GM21529 (cell line): ENCODE measurements around the gene ZNF280A.
"Not testable (repeated sequence)": the region's sequence is repeated elsewhere in the genome, so short reads cannot be mapped to it uniquely, and the experiment has no call there.

ENCODE experiments used
- ATAC-seq: cut with Tn5 transposase; IDR thresholded peaks from one replicate; pipeline ENCODE4 v1.9.1; 2021; ENCODE audit not compliant: unreplicated experiment

Gene ZNF280A

GRCh38 chr22:22514431-22514830 is 5.6 kb downstream of the ZNF280A start:
- ATAC-seq, result not testable (repeated sequence)

DNA sequence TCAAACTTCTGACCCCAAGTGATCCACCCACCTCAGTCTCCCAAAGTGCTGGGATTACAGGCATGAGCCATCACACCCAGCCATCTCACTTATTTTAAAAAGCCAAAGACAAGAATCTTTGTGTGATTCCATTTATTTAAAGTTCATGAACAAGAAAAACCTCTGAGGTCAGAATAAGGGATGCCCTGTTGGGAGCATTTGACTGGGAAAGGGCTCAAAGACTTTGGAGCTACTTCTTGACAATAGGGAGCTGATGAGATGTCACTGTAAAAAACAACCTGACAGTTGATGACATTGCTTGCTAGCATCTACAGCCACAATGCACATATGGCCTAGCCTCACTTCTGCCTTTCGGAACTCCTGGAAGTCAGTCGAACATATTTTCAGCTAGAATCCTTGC is 6.5 kb downstream of the ZNF280A start:
- ATAC-seq, result no peak

GRCh38 chr22:22512951-22513350 is 7.1 kb downstream of the ZNF280A start:
- no peak for ATAC-seq

GRCh38 chr22:22510833-22511232 is 9.2 kb downstream of the ZNF280A start:
- ATAC-seq, result not testable (repeated sequence)

DNA sequence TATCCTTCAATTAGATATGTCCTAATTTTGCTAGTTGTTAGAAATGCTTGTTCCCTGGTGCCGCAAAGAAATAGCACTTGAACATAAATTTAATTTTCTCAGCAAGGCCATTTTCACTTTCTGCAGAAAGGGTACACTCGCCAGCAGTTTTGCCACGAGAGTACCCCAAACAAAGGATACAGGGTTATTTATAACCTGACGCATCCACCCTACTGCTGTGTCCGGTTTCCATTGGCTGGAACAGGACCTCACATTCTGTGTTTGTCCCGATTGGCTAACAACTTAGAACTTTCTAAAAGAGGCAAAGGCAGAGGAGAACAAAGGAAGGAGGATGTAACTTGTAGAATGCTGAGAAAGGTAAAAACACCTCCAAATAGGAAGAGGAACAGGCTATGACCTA is 10.2 kb downstream of the ZNF280A start:
- ATAC-seq, result not testable (repeated sequence)

DNA sequence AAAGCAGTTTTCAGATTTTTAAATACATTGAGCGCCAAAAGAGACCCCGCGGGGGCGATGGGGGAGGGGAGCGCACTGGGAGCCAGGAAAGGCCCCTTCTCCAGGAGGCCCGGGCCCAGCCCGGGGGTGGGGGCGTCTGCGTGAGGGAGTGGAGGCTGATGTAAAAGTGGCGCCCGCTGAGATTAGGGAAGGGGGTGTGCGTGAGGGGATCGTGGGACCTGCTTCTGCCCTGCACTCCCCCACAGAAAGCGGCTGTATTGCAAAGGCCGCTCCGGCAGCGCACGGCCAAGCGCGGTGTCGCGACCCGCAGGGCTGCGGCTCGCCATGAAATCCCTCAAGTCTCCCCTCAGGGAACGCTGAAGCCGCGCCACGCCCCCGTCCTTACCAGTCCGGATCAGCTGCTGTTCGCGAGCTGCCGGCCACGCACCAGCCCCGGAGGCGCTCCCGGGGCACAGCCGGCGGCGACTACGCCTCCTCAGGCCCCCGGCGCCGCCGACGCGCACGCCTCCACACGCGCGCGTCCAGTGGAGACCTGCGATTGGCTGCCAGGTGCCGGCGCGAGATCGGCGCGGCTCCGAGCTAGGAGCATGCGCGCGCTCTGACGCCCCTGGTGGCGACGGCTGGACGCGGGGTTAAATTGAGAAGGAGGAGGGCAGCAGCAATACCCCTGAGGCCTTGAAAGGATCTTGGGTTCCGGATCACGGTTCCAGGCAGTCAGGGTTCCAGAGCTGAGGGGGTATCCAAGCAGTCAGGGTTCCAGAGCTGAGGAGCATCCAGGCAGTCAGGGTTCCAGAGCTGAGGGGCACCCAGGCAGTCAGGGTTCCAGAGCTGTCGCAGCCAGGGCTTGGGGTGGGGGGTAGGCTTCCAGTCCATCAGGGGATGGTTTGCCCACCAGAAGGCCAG is 11.5 kb downstream of the ZNF280A start, which contains the start of gene ZNF280B:
ZNF280B (minus strand) TSS at position 469 of the 903 bp plus-strand sequence. CDS start 19,344 bp downstream, outside the sequence.
- ATAC-seq, result peak; percentile 90

GRCh38 chr22:22507743-22508273 is 12.3 kb downstream of the ZNF280A start:
- peak; percentile 17 for ATAC-seq

DNA sequence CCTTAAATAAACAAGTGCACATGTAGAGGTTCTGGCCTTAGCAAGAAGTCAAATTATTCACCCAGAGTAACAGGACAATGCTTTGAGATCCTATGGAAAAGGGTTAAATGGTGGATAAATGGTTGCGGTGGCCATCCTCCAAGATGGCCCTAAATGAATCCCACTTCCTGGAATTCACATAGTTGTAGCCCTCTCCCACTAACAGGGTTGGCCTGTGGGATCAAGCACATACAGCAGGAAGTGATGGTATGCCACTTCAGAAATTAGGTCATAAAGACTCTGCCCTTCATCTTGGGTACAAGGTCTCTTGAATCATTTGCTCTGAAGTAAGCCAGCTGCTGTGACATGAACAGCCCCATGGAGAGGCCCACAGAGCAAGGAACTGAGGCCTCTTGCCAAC is 13.3 kb downstream of the ZNF280A start:
- ATAC-seq, result no peak

DNA sequence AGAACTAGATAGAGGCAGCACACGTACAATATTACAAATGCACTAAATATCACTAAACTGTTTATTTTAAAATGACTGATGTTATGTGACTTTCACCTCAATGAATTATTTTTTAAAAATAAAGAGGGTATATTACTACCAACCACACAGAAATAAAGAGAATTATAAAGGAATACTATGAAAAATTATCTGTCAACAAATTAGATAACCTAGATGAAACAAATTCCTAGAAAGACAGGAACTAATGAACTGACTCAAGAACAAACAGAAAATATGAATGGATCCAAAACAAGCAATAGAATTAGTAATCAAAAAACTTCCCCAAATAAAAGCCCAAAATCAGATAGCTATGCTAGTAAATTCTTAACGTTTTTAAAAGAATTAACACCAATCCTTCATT is 21.8 kb downstream of the ZNF280A start:
- no peak for ATAC-seq

GRCh38 chr22:22491589-22491988 is 28.5 kb downstream of the ZNF280A start:
- ATAC-seq, result not testable (repeated sequence)

- no peak for ATAC-seq
Measured at GRCh38 chr22:22488736-22489135, 31.3 kb downstream of the ZNF280A start.

DNA sequence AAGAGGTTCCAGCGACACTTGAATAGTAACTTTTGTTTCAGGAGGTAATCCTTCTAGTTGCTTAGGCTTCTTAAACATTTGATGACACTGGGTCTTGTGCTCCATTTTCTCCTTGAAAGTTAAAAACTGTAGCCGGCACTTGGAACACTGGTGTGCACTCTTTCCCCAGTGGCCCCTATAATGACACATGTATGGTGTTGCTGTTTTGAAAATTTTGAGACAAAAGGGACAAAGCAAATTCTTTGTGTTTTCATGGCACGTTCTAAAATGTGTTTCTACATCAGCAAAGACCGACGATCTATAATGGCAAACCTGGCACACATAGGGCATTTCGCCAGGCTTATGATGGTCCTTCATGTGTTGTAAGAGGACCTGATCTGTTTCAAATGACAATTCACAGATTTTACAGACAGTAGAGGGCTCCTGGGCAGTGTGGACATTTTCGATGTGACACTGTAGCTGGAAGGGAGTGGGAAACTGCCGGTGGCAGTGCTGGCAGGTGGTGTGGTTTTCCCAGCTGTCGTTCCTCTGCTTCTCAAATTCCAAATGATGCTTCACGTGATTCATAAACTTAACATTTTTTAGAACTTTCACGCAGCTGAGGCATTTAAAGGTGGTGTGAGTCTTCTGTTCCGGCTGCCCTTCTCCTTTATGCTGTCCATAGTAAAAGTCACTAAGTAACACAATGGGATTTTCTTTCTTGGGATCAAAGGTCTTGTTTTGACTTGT is 32.0 kb downstream of the ZNF280A start:
- ATAC-seq, result no peak

DNA sequence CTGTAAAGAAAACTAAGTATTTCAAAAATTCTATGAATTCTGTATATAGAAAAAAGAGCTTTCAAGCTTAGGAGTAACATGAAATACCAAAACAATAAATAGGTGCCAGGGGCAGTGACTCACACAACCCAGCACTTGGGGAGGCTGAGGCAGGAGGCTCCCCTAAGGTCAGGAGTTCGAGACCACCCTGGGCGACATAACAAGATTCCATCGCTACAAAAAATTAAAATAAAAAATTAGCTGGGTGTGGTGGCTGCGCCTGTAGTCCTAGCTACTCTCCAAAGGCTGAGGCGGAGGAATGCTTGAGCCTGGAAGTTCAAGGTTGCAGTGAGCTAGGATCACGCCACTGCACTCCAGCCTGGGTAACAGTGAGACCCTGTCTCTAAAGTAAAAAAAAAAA is 33.0 kb downstream of the ZNF280A start:
- no peak for ATAC-seq

GRCh38 chr22:22486132-22486899 is 33.8 kb downstream of the ZNF280A start:
- no peak for ATAC-seq

GRCh38 chr22:22485524-22485923 is 34.5 kb downstream of the ZNF280A start:
- ATAC-seq, result no peak

DNA sequence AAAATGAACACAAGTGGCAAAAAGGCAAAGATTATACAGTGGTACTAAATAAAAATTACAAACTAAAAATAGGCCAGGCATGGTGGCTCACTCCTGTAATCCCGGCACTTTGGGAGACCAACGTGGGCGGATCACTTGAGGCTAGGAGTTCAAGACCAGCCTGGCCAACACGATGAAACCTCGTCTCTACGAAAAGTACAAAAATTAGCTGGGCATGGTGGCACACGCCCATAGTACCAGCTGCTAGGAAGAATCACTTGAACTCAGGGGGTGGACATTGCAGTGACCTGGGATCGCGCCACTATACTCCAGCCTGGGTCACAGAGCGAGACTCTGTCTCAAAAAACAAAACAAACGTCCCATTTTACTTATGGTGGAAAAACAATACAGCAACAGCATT is 36.0 kb downstream of the ZNF280A start:
- ATAC-seq, result no peak

GRCh38 chr22:22480940-22481339 is 39.1 kb downstream of the ZNF280A start:
- no peak for ATAC-seq

DNA sequence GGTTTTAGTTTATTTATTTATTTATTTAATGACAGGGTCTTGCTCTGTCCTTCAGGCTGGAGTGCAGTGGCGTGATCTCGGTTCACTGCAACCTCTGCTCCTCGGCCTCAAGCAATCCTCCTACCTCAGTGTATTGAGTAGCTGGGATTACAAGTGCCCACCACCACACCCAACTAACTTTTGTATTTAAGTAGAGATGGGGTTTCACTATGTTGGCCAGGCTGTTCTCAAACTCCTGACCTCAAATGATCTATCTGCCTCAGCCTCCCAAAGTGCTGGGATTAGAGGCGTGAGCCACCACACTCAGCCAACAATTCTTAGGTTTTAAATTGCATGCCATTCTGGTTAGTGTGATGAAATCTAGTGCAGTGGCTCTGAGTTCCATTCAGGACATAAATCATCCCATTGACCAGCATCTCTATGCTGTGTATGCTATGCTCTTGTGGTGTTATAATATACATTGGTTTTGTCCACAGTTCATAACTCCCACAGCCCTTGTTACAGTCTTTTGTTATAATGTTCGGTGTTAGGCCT is 40.0 kb downstream of the ZNF280A start:
- no peak for ATAC-seq

DNA sequence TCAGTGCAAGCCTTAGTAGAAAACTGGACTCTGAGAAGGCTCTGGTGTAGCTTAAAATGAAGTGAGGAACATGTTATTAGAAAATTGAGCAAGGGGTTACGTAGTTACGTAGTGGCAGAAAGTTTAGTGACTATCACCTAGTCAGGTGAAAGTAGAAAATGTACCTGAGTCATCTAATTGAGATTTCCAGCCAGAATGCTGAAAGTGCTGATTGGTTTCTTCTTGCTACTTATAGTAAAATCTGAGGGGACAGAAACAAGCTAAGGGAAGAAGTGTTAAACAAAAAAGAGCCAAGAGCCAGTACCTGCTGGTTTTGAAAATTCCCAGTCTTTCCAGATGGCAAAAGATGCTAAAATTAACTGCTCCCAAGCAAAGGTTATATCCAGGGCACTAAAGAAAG is 41.0 kb downstream of the ZNF280A start:
- ATAC-seq, result no peak

DNA sequence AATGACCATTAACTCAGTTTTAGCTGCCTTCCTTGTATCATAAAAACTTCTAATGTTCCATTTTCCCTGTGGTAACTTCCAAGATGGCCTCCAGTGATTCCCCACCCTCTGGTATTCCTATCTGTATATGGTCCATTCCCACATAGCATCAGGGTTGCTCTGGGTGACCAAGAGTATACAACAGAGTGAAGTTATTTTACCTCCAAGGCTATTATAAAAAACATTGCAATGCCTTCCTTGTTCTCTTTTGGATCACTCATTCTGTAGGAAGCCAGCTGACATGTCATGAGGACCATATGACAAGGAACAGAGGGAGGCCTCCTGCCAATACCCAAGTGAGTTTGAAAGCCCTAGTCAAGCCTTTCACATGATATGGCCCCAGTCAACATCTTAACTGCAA is 41.6 kb downstream of the ZNF280A start:
- no peak for ATAC-seq

DNA sequence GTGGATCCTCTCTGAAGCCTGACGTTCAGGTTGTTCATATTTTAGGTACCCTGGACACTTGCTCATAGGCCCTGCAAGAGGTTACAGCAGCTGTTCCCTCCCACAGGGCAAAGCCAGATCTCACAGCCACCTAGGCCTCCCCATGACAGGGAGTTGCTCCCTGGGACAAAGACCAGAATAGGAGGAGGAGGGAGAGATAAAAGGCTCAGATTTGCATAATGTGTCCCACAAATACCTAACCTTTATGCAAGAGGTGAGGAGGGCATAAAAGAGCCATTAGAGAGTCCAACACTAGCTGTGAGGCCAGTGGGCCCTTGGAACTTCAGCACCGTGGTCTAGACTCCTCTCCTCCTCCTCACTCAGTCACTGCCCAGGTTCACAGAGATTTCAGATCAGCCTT is 45.3 kb downstream of the ZNF280A start:
- ATAC-seq, result no peak
